H9 (cell line): ENCODE results near the gene INSIG1. TPM values are rescaled to one million over a fixed set of nuclear protein-coding genes. Genes with fewer than 3 reads are reported as not detected.
A peak's percentile ranks its signal among the peaks of the same experiment; 100 is the strongest.

Experiments
- DNase-seq: peaks from one replicate; pipeline ENCODE4 v3.0.0-alpha.2; 2017
- H2AFZ ChIP-seq: one replicate; pipeline ENCODE4 v1.6.1; 2013; ENCODE audit warnings: mild to moderate bottlenecking, low read length, control low read depth, moderate library complexity
- H2AK5ac ChIP-seq: 2 replicates; pipeline ENCODE4 v1.6.1; 2013; ENCODE audit warnings: low read length, control low read depth, mixed read lengths; ENCODE audit not compliant: insufficient read length
- H2BK120ac ChIP-seq: one replicate; pipeline ENCODE4 v1.6.1; 2013; ENCODE audit warnings: low read depth, mild to moderate bottlenecking, low read length, control low read depth, inconsistent platforms; ENCODE audit not compliant: poor library complexity, severe bottlenecking
- H2BK12ac ChIP-seq: 2 replicates; pipeline ENCODE4 v1.6.1; 2013; ENCODE audit warnings: low read length, control low read depth, mixed read lengths, low read depth; ENCODE audit not compliant: insufficient read length
- H2BK15ac ChIP-seq: 2 replicates; pipeline ENCODE4 v1.6.1; 2013; ENCODE audit warnings: low read depth, low read length, control low read depth
- H2BK20ac ChIP-seq: one replicate; pipeline ENCODE4 v1.6.1; 2013; ENCODE audit warnings: low read depth, mild to moderate bottlenecking, low read length, control low read depth, inconsistent platforms; ENCODE audit not compliant: poor library complexity, severe bottlenecking
- H2BK5ac ChIP-seq: 2 replicates; pipeline ENCODE4 v1.6.1; 2013; ENCODE audit warnings: low read length, control low read depth, mixed read lengths; ENCODE audit not compliant: insufficient read length
- H3K14ac ChIP-seq: 2 replicates; pipeline ENCODE4 v1.6.1; 2013; ENCODE audit warnings: low read length, control low read depth; ENCODE audit not compliant: insufficient read depth
- H3K18ac ChIP-seq: 2 replicates; pipeline ENCODE4 v1.6.1; 2013; ENCODE audit warnings: low read depth, mild to moderate bottlenecking, mixed read lengths, low read length, control low read depth; ENCODE audit not compliant: insufficient read length
- H3K23ac ChIP-seq: 2 replicates; pipeline ENCODE4 v1.6.1; 2013; ENCODE audit warnings: low read length, control low read depth, mixed read lengths, low read depth; ENCODE audit not compliant: insufficient read length
- H3K23me2 ChIP-seq: 2 replicates; pipeline ENCODE4 v1.6.1; 2013; ENCODE audit warnings: low read depth, mild to moderate bottlenecking, mixed read lengths, low read length, control low read depth; ENCODE audit not compliant: insufficient read length, poor library complexity, severe bottlenecking
- H3K27ac ChIP-seq: 2 replicates; pipeline ENCODE4 v1.5.1; 2013; ENCODE audit warnings: low read length, control low read depth, mixed read lengths, low read depth; ENCODE audit not compliant: insufficient read length
- H3K27me3 ChIP-seq: 2 replicates; pipeline ENCODE4 v1.6.1; 2013; ENCODE audit warnings: low read length, control low read depth, inconsistent platforms; ENCODE audit not compliant: insufficient read depth
- H3K4ac ChIP-seq: 2 replicates; pipeline ENCODE4 v1.6.1; 2013; ENCODE audit warnings: low read depth, mild to moderate bottlenecking, control low read depth, inconsistent platforms, low read length, moderate library complexity
- H3K4me1 ChIP-seq: 2 replicates; pipeline ENCODE4 v1.6.1; 2013; ENCODE audit warnings: low read length, control low read depth, inconsistent platforms; ENCODE audit not compliant: insufficient read depth
- H3K4me2 ChIP-seq: 2 replicates; pipeline ENCODE4 v1.6.1; 2013; ENCODE audit warnings: low read length, control low read depth, mixed read lengths; ENCODE audit not compliant: insufficient read length, insufficient read depth
- H3K56ac ChIP-seq: 2 replicates; pipeline ENCODE4 v1.6.1; 2013; ENCODE audit warnings: low read depth, mild to moderate bottlenecking, mixed read lengths, low read length, control low read depth; ENCODE audit not compliant: insufficient read length
- H3K79me1 ChIP-seq: 2 replicates; pipeline ENCODE4 v1.6.1; 2013; ENCODE audit warnings: low read depth, mild to moderate bottlenecking, moderate library complexity, low read length, control low read depth, inconsistent platforms; ENCODE audit not compliant: insufficient read depth, poor library complexity, severe bottlenecking
- H3K79me2 ChIP-seq: 2 replicates; pipeline ENCODE4 v1.6.1; 2013; ENCODE audit warnings: low read length, control low read depth, inconsistent platforms; ENCODE audit not compliant: insufficient read depth
- H3K9ac ChIP-seq: 2 replicates; pipeline ENCODE4 v1.6.1; 2013; ENCODE audit warnings: low read length, control low read depth, mixed read lengths; ENCODE audit not compliant: insufficient read length; ENCODE audit errors: extremely low read depth
- H3K9me3 ChIP-seq: one replicate; pipeline ENCODE4 v1.6.1; 2013; ENCODE audit warnings: low read depth, low read length, inconsistent platforms; ENCODE audit not compliant: control insufficient read depth
- H3T11ph ChIP-seq: one replicate; pipeline ENCODE4 v1.6.1; 2013; ENCODE audit warnings: mild to moderate bottlenecking, low read length, control low read depth, inconsistent platforms
- H4K20me1 ChIP-seq: one replicate; pipeline ENCODE4 v1.6.1; 2013; ENCODE audit not compliant: control insufficient read depth, insufficient read length, insufficient read depth
- H4K5ac ChIP-seq: 2 replicates; pipeline ENCODE4 v1.6.1; 2013; ENCODE audit warnings: low read depth, mild to moderate bottlenecking, mixed read lengths, low read length, control low read depth; ENCODE audit not compliant: insufficient read length
- H4K8ac ChIP-seq: replicated peaks from 2 replicates; pipeline ENCODE4 v1.6.1; 2013; ENCODE audit warnings: low read length, control low read depth, mixed read lengths, low read depth; ENCODE audit not compliant: insufficient read length
- H4K91ac ChIP-seq: 2 replicates; pipeline ENCODE4 v1.6.1; 2013; ENCODE audit warnings: low read depth, mild to moderate bottlenecking, moderate library complexity, mixed read lengths, low read length, control low read depth; ENCODE audit not compliant: insufficient read length
- H3K27ac Mint-ChIP-seq, 3 experiments: 2 replicates in 2 of 3; 3 replicates in 1 of 3; pipeline ENCODE4 v1.8.0; 2020 to 2021; ENCODE audit warnings: mixed read lengths in 3 of 3, mild to moderate bottlenecking in 1 of 3, moderate library complexity in 1 of 3
- H3K27me3 Mint-ChIP-seq: 2 replicates; pipeline ENCODE4 v1.8.0; 2021; ENCODE audit warnings: low read depth, mild to moderate bottlenecking, moderate library complexity, mixed read lengths
- H3K36me3 Mint-ChIP-seq, 3 experiments: 2 replicates in 2 of 3; 3 replicates in 1 of 3; pipeline ENCODE4 v1.8.0; 2020 to 2021; ENCODE audit warnings: low read depth in 3 of 3, mixed read lengths in 3 of 3; ENCODE audit not compliant: insufficient read depth in 1 of 3
- H3K4me1 Mint-ChIP-seq, 2 experiments: 2 replicates each; pipeline ENCODE4 v1.8.0; 2020; ENCODE audit warnings: mixed read lengths in 2 of 2
- H3K4me3 Mint-ChIP-seq, 2 experiments: 2 replicates in 1 of 2; 3 replicates in 1 of 2; pipeline ENCODE4 v1.8.0; 2020 to 2021; ENCODE audit warnings: mild to moderate bottlenecking in 2 of 2, mixed read lengths in 2 of 2, moderate library complexity in 1 of 2
- H3K9me3 Mint-ChIP-seq, 2 experiments: 2 replicates in 1 of 2; 3 replicates in 1 of 2; pipeline ENCODE4 v1.8.0; 2020; ENCODE audit warnings: mild to moderate bottlenecking in 2 of 2, mixed read lengths in 2 of 2, moderate library complexity in 1 of 2
- CTCF ChIP-seq: fragments of 200-600 bp; sonication (generic); conservative IDR thresholded peaks from 3 replicates; pipeline ENCODE4 v1.8.0; 2021; ENCODE audit warnings: antibody characterized with exemption, mild to moderate bottlenecking
- WGBS: extraction: QIAGEN DNeasy Blood & Tissue Kit; methylation state at CpG from one replicate; pipeline ENCODE4 v1.1.7; 2013; ENCODE audit warnings: missing lambda C conversion rate, low lambda C conversion rate, mixed read lengths; ENCODE audit not compliant: insufficient read length; ENCODE audit errors: extremely low coverage; 5-methylcytosine and 5-hydroxymethylcytosine counted together
- total RNA-seq: library from RNA; stranded (reverse); gene quantifications from 2 replicates; pipeline ENCODE4 v1.2.1, GENCODE V29; 2021

Gene INSIG1
- total RNA-seq, 1 experiment from 2014 or later, result 23.3 TPM

GRCh38 chr7:155309021-155309338 is 11.3 kb downstream of the INSIG1 start:
- Histone ChIP-seq H3K14ac (no peak overlapping the region), H4K8ac (no peak overlapping the region), H2BK15ac (no peak overlapping the region), H3K9me3 (no peaks in the 10 kb centered on the region), H2BK5ac (no peak overlapping the region), H3K23ac (no peak overlapping the region), H3T11ph (no peak overlapping the region), H3K9ac (no peak overlapping the region), H3K23me2 (no peaks in the 10 kb centered on the region), H4K20me1 (no peaks in the 10 kb centered on the region), H3K4me1 (no peaks in the 10 kb centered on the region), H3K56ac (no peak overlapping the region), H2BK12ac (no peak overlapping the region), H3K27ac (no peak overlapping the region), H2BK120ac (no peak overlapping the region), H2BK20ac (no peak overlapping the region), H4K5ac (no peak overlapping the region), H3K18ac (no peak overlapping the region), H3K79me2 (no peaks in the 10 kb centered on the region), H3K4ac (no peak overlapping the region), H2AK5ac (no peak overlapping the region), H4K91ac (no peak overlapping the region), H3K27me3 (no peaks in the 10 kb centered on the region), H2AFZ (no peak overlapping the region), H3K4me2 (no peak overlapping the region), H3K79me1 (peaks cover 3% of the 10 kb centered on the region)
- no peak for DNase-seq
- Mint-ChIP-seq H3K27ac (peak overlapping the region in 1 of 3 experiments; percentile 72; a peak in 1 of 7 replicates), H3K27me3 (no peaks in the 10 kb centered on the region), H3K9me3 (no peaks in the 10 kb centered on the region), H3K4me1 (peaks cover 7 to 16% of the 10 kb centered on the region in 2 experiments; a peak in 3 of 4 replicates), H3K4me3 (no peak overlapping the region), H3K36me3 (peaks cover 28 to 50% (median 44%) of the 10 kb centered on the region in 3 experiments)
- WGBS, result no CpG with 5 or more reads among the region's 1 CpG
- TF ChIP-seq CTCF, result no peak
